HG03280 (cell line): ENCODE measurements around the gene SF3B2.
A peak's percentile ranks its signal among the peaks of the same experiment; 100 is the strongest.
"Not testable (repeated sequence)": the region's sequence is repeated elsewhere in the genome, so short reads cannot be mapped to it uniquely, and the experiment has no call there.

ENCODE experiments used
- ATAC-seq: cut with Tn5 transposase; IDR thresholded peaks from one replicate; pipeline ENCODE4 v1.9.1; 2021; ENCODE audit warnings: mild to moderate bottlenecking, moderate library complexity; ENCODE audit not compliant: unreplicated experiment

SF3B2 gene

GRCh38 chr11:66071381-66071801 lies 19.2 kb downstream of the SF3B2 start:
- no peak for ATAC-seq

- ATAC-seq: no peak
Measured at GRCh38 chr11:66072081-66072480, 19.9 kb downstream of the SF3B2 start.

GRCh38 chr11:66072518-66072917 lies 20.4 kb downstream of the SF3B2 start:
- ATAC-seq: no peak

- ATAC-seq: no peak
Measured at GRCh38 chr11:66073669-66074068, 21.5 kb downstream of the SF3B2 start.

GRCh38 chr11:66075273-66075672 lies 23.1 kb downstream of the SF3B2 start:
- ATAC-seq: no peak

GRCh38 chr11:66076561-66076960 lies 24.4 kb downstream of the SF3B2 start:
- ATAC-seq: no peak

GRCh38 chr11:66077927-66078326 lies 25.8 kb downstream of the SF3B2 start:
- no peak for ATAC-seq

- ATAC-seq: not testable (repeated sequence)
Measured at GRCh38 chr11:66078949-66079348, 26.8 kb downstream of the SF3B2 start.

GRCh38 chr11:66080055-66080817 lies 28.1 kb downstream of the SF3B2 start:
- ATAC-seq: no peak

- peak; percentile 72 for ATAC-seq
Measured at GRCh38 chr11:66081505-66081904, 29.3 kb downstream of the SF3B2 start.

- no peak for ATAC-seq
Measured at GRCh38 chr11:66082946-66083698, 31.0 kb downstream of the SF3B2 start.

GRCh38 chr11:66083767-66084166 lies 31.6 kb downstream of the SF3B2 start:
- ATAC-seq: no peak

GRCh38 chr11:66084821-66085475 lies 32.8 kb downstream of the SF3B2 start:
- ATAC-seq: no peak

- ATAC-seq: no peak
Measured at GRCh38 chr11:66087148-66087908, 35.2 kb downstream of the SF3B2 start.

GRCh38 chr11:66089067-66089466 lies 36.9 kb downstream of the SF3B2 start:
- no peak for ATAC-seq

- ATAC-seq: no peak
Measured at GRCh38 chr11:66090288-66090687, 38.1 kb downstream of the SF3B2 start.

- not testable (repeated sequence) for ATAC-seq
Measured at GRCh38 chr11:66092125-66092524, 40.0 kb downstream of the SF3B2 start.

GRCh38 chr11:66099746-66100145 lies 47.6 kb downstream of the SF3B2 start:
- ATAC-seq: not testable (repeated sequence)

- ATAC-seq: peak; percentile 75
Measured at GRCh38 chr11:66100272-66101065, 48.3 kb downstream of the SF3B2 start.

- no peak for ATAC-seq
Measured at GRCh38 chr11:66101066-66101464, 48.9 kb downstream of the SF3B2 start.
